Activated naive CD8-positive, alpha-beta T cell (primary cell): ENCODE data around the gene LRRC56.
"Not testable (repeated sequence)": the region's sequence is repeated elsewhere in the genome, so short reads cannot be mapped to it uniquely, and the experiment has no call there.

Source experiments
- H3K27ac Mint-ChIP-seq: one replicate; pipeline ENCODE4 v1.8.0; 2021; ENCODE audit warnings: mixed read lengths
- H3K27me3 Mint-ChIP-seq: one replicate; pipeline ENCODE4 v1.8.0; 2021; ENCODE audit warnings: mixed read lengths
- H3K36me3 Mint-ChIP-seq: one replicate; pipeline ENCODE4 v1.8.0; 2021; ENCODE audit warnings: mixed read lengths
- H3K4me1 Mint-ChIP-seq: one replicate; pipeline ENCODE4 v1.8.0; 2021; ENCODE audit warnings: low read depth, mixed read lengths
- H3K4me3 Mint-ChIP-seq: one replicate; pipeline ENCODE4 v1.8.0; 2021; ENCODE audit warnings: mild to moderate bottlenecking, mixed read lengths
- H3K9me3 Mint-ChIP-seq: one replicate; pipeline ENCODE4 v1.8.0; 2021; ENCODE audit warnings: low read depth, mixed read lengths

Gene LRRC56

DNA sequence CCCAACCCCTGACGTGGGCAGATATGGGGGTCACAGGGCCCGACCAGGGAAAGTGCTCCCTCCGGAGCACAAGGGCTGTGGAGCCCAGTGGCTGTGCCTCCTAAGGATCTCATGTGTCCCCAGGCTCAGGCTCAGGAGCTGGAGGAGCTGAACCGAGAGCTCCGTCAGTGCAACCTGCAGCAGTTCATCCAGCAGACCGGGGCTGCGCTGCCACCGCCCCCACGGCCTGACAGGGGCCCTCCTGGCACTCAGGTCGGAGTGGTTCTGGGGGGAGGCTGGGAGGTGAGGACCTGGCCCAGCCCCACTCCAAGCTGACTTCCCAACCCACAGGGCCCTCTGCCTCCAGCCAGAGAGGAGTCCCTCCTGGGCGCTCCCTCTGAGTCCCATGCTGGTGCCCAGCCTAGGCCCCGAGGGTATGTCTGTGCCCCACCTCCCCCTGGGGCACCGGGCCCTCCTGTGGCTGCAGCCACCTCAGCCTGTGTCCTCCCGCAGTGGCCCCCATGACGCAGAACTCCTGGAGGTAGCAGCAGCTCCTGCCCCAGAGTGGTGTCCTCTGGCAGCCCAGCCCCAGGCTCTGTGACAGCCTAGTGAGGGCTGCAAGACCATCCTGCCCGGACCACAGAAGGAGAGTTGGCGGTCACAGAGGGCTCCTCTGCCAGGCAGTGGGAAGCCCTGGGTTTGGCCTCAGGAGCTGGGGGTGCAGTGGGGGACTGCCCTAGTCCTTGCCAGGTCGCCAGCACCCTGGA is 25.9 kb downstream of the LRRC56 start:
- Mint-ChIP-seq H3K9me3 (no peaks in the 10 kb centered on the region), H3K27me3 (no peaks in the 10 kb centered on the region), H3K27ac (no peak overlapping the region), H3K4me1 (peaks cover 12% of the 10 kb centered on the region), H3K36me3 (no peaks in the 10 kb centered on the region), H3K4me3 (no peak overlapping the region)

DNA sequence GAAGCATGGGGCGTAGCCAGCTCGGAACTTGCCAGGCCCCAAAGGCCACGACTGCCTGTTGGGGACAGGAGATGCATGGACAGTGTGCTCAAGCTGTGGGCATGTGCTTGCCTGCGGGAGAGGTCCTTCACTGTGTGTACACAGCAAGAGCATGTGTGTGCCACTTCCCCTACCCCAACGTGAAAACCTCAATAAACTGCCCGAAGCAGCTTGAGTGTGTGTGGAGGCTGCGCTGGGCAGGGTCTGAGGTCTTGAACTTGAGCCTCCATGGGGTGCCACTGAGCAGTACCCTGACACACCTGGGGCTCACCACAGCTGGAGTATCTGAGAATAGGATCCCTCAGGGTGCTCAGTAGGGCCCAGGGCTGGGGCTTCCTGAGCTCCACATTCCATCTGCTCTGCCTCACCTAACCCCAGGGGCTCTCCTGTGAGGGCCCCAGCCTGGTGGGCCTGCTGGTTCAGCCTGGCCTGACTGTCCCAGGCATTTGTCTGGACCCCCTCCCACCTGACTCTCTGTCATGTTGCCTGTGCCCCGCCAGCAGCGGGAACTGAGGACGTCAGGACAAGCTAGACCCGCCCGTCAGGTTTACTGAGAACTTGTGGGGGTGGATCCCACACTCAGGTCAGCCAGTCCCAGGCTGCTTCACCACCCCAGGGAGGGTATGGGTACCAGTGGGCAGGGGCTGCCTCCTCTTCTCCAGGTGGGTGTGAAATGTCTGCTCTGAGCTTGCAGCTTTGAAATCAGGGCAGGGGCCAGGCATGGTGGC is 26.7 kb downstream of the LRRC56 start:
- Mint-ChIP-seq H3K4me1 (peaks cover 12% of the 10 kb centered on the region), H3K27me3 (no peaks in the 10 kb centered on the region), H3K9me3 (no peaks in the 10 kb centered on the region), H3K4me3 (no peak overlapping the region), H3K27ac (no peak overlapping the region), H3K36me3 (no peaks in the 10 kb centered on the region)

DNA sequence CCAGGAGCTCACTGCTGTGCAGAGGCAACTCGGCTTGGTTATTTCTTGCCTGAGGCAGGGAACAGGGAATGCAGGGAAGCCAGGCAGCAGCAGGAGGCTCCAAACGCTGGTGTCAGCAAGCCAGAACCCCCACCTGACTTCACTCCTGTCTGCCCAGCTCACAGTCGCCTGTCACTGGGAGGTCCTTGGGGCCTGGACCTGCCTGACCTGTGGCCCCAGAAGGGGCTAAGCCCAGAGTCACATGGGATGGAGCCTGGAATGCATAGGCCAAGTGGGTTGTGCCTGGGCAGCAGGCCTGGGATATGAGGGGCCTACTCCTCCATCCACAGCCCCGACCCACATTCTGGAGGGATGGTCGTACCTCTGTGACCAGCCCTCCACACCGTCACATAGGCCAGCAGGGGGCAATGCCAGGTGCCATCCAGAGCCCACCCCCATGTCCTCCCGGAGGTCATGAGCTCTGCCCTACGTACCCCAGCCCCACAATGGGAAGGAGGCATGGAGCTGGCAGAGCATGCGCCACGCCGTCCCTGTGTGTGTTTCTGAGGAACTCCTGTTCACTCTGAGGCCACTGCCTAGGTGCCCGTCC is 28.7 kb downstream of the LRRC56 start:
- Mint-ChIP-seq H3K27ac (no peak overlapping the region), H3K4me1 (peaks cover 7% of the 10 kb centered on the region), H3K9me3 (no peaks in the 10 kb centered on the region), H3K36me3 (no peaks in the 10 kb centered on the region), H3K4me3 (no peak overlapping the region), H3K27me3 (no peaks in the 10 kb centered on the region)

DNA sequence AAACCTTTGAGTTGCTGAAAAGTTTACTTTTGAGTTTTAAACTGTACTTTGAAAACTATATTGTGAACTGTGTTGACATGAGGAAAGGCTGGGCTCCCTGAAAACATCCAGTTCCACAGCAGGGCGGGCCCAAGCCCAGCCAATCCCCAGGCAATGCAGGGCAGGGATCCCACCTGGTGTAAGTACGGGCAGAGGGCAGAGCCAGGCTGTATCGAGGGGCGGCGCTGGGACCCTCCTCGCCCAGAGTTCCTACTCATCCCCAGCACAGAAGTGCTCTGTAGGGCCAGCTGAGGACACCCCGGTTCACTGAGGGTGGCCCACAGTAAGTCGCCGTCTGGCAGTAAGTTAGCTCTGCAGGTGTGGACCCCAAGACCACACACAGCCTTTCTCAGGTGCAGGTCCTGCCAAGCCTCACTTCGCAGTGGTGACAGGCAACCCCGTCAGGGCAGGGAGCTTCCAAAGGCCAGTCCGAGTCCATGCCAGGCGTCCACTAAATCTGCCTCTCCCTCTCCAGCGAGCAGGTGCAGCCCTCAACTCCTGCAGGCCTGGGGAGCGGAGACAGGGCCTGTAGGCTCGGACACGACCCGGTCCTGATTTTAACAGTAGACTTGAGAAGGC is 29.8 kb downstream of the LRRC56 start:
- H3K9me3 Mint-ChIP-seq = no peaks in the 10 kb centered on the region
- H3K27me3 Mint-ChIP-seq = no peaks in the 10 kb centered on the region
- H3K27ac Mint-ChIP-seq = no peak overlapping the region
- H3K4me3 Mint-ChIP-seq = peak overlapping the region; percentile 70
- H3K36me3 Mint-ChIP-seq = no peaks in the 10 kb centered on the region
- peaks cover 3% of the 10 kb centered on the region for H3K4me1 Mint-ChIP-seq

DNA sequence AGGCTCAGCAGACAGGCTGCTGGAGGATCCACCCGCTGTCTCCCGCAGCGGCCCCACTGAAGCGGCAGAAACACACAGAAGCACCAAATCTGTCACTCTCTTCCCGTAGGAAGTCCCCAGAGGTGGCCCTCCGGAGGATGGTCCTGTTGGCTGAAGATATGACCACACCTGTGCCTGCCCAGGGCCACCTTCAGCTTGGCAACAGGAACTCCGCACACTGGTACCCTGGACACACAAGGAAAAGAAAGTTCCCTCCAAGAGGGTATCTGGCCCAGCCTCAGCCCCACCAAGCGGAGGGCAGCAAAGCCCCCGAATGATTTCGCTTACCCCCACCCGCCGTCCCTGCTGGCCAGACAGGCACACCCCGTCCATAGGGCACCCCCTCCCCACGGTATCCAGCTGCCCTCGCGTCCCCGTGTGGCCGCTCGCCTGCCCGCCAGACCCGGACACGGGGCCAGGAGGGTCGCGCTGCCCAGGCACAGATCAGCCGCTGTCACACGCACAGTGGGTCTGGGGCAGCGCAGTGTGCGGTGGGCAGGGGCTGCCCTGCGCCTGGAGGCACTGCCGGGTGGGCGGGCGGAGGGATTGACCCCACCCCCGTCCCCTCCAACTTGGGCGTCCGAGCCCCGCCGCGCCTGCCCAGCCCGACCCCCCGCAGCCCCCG is 30.4 kb downstream of the LRRC56 start:
- peaks cover 3% of the 10 kb centered on the region for H3K4me1 Mint-ChIP-seq
- H3K27me3 Mint-ChIP-seq = no peaks in the 10 kb centered on the region
- H3K4me3 Mint-ChIP-seq = peak overlapping the region; percentile 70
- no peaks in the 10 kb centered on the region for H3K36me3 Mint-ChIP-seq
- no peak overlapping the region for H3K27ac Mint-ChIP-seq
- H3K9me3 Mint-ChIP-seq = no peaks in the 10 kb centered on the region

DNA sequence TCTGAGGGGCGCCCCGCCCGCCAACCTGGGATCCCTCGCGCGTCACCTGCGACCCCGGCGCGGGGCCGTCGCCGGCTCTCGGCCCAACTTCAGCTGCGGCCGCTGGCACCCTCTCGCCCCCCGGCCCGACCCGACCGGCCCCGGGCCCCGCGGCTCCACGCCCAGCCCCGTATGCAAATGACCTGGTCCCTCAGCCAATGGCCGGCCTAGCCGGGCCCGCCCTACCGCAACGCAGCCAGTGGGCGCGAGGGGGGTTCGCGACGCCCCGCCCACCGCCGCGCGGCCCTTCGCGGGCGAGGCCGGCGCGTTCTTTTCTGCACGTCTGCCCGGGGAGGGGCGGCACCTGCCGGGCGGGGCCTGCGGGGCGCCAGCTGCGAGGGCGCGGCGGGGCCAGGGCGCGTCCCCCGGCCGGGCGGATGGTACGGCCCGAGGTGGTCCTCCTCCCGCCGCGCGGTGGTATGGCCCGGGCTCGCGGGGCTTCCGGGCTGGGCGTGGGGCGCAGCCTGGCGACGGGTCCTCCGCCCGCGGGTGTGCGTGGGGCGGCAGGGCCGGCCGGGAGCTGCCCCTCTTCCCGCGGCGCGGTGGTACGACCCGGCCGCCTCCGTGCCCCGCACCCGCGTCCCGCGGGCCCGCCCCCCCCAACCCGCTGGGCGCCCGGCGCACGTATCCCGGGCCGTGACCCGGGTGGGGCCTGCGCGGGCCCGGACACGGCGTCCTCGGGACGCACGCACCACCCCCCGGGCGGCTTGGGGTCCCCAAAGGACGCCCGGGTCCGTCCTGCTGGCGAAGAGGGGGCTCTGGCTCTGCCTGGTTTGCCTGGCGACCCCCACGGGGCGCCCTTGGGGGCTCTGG is 31.2 kb downstream of the LRRC56 start:
- Mint-ChIP-seq H3K27ac (no peak overlapping the region), H3K9me3 (no peaks in the 10 kb centered on the region), H3K4me3 (peak overlapping the region; percentile 77), H3K4me1 (peaks cover 3% of the 10 kb centered on the region), H3K27me3 (no peaks in the 10 kb centered on the region), H3K36me3 (no peaks in the 10 kb centered on the region)

DNA sequence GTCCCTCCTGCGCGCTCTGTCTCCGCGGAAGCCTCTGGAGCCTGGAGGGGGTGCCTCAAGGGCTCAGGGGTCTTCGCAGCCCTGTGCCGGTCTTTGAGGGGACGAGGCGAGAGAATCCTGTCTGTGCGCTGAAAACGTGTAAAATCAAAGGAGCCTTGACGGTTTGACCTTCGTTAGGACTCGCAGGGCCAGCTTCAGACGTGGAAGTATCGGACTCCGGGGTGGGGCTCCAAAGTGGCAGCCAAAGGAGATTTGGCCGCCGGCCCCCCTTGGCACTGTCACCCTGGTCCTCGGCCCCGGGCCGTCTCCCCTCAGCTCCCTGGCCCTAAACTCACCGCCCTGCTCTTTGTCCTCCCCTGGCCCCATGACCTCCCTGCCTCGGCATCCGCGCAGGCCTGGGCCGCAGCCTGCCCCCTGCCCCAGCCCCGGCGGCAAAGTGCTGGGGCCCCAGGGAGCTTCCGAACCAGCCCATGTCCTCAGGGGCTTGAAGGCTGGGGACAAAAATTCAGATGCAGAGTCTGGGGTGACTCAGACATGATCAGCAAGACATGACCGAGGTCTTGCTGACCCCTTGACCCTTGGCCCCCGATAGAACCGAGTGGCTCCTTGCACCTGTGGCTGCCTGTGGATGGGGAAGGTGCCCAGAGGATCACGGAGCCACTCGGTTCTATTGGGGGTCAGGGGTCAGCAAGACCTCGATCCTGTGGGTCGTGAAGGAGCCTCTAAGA is 32.0 kb downstream of the LRRC56 start:
- no peaks in the 10 kb centered on the region for H3K9me3 Mint-ChIP-seq
- no peaks in the 10 kb centered on the region for H3K36me3 Mint-ChIP-seq
- no peaks in the 10 kb centered on the region for H3K27me3 Mint-ChIP-seq
- H3K4me3 Mint-ChIP-seq = peak overlapping the region; percentile 77
- H3K4me1 Mint-ChIP-seq = peaks cover 7% of the 10 kb centered on the region
- no peak overlapping the region for H3K27ac Mint-ChIP-seq

DNA sequence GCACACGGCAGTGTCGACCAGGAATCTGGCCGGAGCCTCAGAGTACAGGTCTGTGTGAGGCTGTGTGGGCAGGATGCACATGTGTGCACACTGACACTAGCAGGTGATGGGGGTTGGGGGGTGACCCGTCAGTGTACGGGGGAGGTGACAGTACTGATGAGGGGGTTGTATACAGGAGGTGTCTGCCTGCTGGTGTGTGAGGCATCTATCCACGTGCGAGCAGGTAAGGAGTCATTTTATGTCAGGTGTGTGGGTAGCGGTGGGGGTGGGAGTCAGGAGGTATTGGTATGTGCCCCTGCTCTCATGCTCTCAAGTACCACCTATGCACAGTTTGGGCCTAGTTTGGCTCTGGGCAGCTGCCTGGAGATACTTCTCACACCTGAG is 34.5 kb downstream of the LRRC56 start:
- no peaks in the 10 kb centered on the region for H3K9me3 Mint-ChIP-seq
- H3K4me3 Mint-ChIP-seq = no peak overlapping the region
- no peaks in the 10 kb centered on the region for H3K27me3 Mint-ChIP-seq
- H3K36me3 Mint-ChIP-seq = no peaks in the 10 kb centered on the region
- H3K27ac Mint-ChIP-seq = no peak overlapping the region
- H3K4me1 Mint-ChIP-seq = peaks cover 14% of the 10 kb centered on the region

DNA sequence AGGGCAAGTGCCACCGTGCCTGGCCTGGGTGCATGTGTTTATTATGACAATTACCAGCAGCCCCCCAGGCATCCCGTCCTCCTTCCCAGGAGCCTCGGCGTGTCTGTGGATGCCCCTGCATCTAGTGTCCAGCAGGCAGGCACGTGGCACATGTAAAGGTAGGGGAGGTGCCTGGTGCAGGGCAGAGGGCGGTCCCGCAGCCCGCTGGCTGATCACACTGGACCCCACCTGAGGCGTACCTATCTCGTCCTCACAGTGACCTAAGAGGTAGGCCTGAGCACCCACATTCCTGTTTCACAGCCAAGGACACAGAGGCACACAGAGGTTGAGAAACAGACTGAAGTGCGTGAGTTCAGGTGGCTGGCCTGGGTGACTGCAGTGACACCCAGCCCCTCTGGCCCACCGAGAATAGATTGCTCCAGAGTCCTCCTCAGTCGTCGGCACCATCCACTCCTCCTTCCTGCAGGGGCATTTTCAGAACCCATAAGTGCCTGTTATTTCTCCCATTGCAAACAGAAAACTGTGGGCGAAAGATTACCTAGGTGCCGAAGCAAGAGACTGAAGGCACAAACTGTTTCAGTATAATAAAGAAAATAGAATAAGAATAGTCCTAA is 35.9 kb downstream of the LRRC56 start:
- H3K27me3 Mint-ChIP-seq = no peaks in the 10 kb centered on the region
- H3K36me3 Mint-ChIP-seq = no peaks in the 10 kb centered on the region
- no peaks in the 10 kb centered on the region for H3K9me3 Mint-ChIP-seq
- no peak overlapping the region for H3K4me3 Mint-ChIP-seq
- H3K4me1 Mint-ChIP-seq = peaks cover 21% of the 10 kb centered on the region
- H3K27ac Mint-ChIP-seq = no peak overlapping the region

DNA sequence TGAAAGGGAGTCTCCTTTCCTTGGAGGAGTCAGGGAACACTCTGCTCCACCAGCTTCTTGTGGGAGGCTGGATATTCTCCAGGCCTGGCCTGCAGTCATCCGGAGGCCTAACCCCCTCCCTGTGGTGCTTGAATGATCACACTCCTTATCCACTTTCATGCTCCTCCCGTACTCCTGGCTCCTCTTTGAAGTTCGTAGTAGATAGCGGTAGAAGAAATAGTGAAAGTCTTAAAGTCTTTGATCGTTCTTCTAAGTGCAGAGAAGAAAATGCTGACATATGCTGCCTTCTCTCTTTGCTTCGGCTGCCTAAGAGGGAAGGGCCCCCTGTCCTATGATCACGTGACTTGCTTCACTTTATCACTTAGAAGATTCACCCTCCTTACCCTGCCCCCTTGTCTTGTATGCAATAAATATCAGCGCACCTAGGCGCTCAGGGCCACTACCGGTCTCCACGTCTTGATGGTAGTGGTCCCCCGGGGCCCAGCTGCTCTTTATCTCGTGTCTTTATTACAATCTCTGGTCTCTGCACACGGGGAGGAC is 36.8 kb downstream of the LRRC56 start:
- not testable (repeated sequence) for H3K27me3 Mint-ChIP-seq, H3K9me3 Mint-ChIP-seq, H3K27ac Mint-ChIP-seq, H3K36me3 Mint-ChIP-seq
- peaks cover 30% of the 10 kb centered on the region for H3K4me1 Mint-ChIP-seq
- peak overlapping the region; percentile 86 for H3K4me3 Mint-ChIP-seq

DNA sequence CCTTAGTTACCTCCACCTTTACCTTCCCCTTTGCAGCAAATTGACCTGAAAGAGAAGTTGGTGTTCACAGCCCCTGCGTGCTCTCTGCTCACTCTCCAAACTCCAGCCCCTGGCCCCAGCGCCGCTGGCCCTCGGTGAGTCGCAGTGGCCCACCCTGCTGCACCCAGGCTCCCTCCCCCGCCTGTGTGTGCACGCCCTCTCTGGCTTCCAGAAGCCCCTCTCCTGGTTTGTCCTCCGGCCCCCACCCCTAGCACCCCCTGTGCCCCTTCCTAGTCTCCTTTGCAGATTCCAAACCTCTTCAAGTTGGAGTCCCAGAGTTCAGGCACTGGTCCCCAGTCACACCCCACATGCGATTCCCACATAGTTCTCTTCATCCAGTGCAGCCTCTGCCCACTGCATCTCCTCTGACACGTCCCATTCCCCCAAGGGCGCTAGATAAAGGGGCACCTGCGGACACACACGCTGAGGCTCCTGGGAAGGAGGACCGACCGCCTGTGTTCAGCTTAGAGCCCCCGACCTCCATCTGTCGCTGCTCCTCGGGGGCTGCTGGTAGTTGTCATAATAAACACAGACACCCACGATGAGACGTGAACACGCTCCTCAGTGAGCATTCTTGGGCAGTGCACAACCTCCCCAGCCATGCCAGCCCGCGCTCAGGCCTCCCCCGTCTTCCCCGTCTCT is 37.4 kb downstream of the LRRC56 start:
- H3K36me3 Mint-ChIP-seq = no peaks in the 10 kb centered on the region
- peaks cover 37% of the 10 kb centered on the region for H3K4me1 Mint-ChIP-seq
- no peaks in the 10 kb centered on the region for H3K9me3 Mint-ChIP-seq
- H3K4me3 Mint-ChIP-seq = peak overlapping the region; percentile 86
- no peaks in the 10 kb centered on the region for H3K27me3 Mint-ChIP-seq
- peak overlapping the region; percentile 35 for H3K27ac Mint-ChIP-seq

DNA sequence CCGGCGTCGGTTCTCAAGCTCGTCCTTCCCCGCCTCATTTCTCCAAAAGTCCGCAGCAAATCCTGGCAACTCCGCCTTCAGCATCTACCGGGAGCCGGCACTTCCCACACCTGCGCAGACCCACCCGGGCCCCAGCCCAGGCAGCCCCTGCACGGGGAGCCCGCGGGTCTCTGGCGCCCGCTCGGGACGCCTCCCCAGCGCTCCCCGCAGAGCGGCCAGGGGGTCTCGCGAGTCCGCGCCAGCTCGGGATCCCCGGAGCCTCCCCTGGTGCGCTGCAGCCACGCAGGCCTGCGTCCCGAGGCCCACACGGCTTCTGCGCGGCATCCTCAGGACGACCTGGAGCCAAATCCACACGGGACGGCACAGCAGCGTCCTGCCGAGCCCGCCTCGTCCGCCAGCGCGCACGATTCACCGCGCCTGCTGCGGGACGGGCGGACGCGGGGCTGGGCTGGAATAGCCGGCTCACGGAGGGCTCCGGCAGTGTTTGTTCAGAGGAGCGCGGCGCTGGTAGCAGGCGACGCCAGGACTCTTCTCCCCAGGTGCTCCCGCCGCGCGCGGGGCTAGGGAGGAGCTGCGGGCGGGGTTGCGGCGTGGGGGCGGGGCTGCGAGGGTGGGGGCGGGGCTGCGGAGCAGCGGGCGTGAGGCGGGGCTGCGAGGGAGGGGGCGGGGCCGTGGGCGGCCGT is 38.1 kb downstream of the LRRC56 start:
- Mint-ChIP-seq H3K36me3 (no peaks in the 10 kb centered on the region), H3K27ac (peak overlapping the region; percentile 35), H3K4me1 (peaks cover 42% of the 10 kb centered on the region), H3K27me3 (no peaks in the 10 kb centered on the region), H3K9me3 (no peaks in the 10 kb centered on the region), H3K4me3 (peak overlapping the region; percentile 86)
